HG03196 (cell line): ENCODE results near the gene ZKSCAN5.
"Not testable (repeated sequence)": the region's sequence is repeated elsewhere in the genome, so short reads cannot be mapped to it uniquely, and the experiment has no call there.

Source experiments
- ATAC-seq: cut with Tn5 transposase; IDR thresholded peaks from one replicate; pipeline ENCODE4 v1.9.1; 2021; ENCODE audit not compliant: unreplicated experiment

Gene ZKSCAN5

DNA sequence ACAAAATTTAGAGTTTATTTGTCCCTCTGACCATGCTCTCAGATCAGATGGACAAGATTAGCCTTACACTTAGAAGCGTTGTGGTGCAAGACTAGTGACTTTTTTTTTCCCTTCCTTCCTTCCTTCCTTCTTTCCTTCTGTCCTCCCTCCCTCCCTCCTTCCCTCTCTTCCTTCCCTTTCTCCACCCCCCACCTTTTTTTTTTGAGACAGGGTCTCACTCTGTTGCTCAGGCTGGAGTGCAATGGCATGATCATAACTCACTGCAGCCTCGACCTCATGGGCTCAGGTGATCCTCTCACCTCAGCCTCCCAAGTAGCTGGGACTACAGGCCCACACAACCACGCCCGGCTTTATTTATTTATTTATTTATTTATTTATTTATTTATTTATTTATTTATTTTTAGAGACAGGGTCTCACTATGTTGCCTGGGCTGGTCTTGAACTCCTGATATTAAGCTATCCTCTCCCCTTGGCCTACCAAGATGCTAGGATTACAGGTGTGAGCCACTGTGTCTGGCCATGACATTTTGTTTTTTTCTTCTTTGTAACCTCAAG, 76.4 kb downstream of the ZKSCAN5 start:
- not testable (repeated sequence) for ATAC-seq
